GM19193 (cell line): ENCODE data around the gene FSHR.

Experiments used
- POLR2A ChIP-seq: IDR thresholded peaks from 4 replicates; pipeline ENCODE4 v1.6.1; 2011; ENCODE audit not compliant: insufficient read depth, insufficient read length; ENCODE audit errors: extremely low read depth

FSHR gene

GRCh38 chr2:49002750-49003149, 151.6 kb downstream of the FSHR start:
- TF ChIP-seq POLR2A, result no peak

GRCh38 chr2:49000695-49001094, 153.6 kb downstream of the FSHR start:
- TF ChIP-seq POLR2A, result no peak

- TF ChIP-seq POLR2A, result no peak
These were observed 155.9 kb downstream of the FSHR start for GRCh38 chr2:48998449-48998848.

- TF ChIP-seq POLR2A, result no peak
These were observed 160.7 kb downstream of the FSHR start for GRCh38 chr2:48993576-48993975.

GRCh38 chr2:48991415-48992131, 162.7 kb downstream of the FSHR start:
- TF ChIP-seq POLR2A, result no peak

- TF ChIP-seq POLR2A, result no peak
These were observed 169.4 kb downstream of the FSHR start for GRCh38 chr2:48984922-48985321.

- no peak for TF ChIP-seq POLR2A
These were observed 170.8 kb downstream of the FSHR start for GRCh38 chr2:48983551-48983950.

- no peak for TF ChIP-seq POLR2A
These were observed 171.4 kb downstream of the FSHR start for GRCh38 chr2:48982887-48983435.

GRCh38 chr2:48980846-48981245, 173.5 kb downstream of the FSHR start:
- no peak for TF ChIP-seq POLR2A

- no peak for TF ChIP-seq POLR2A
These were observed 174.6 kb downstream of the FSHR start for GRCh38 chr2:48979691-48980090.

- TF ChIP-seq POLR2A, result no peak
These were observed 176.2 kb downstream of the FSHR start for GRCh38 chr2:48978131-48978530.

- no peak for TF ChIP-seq POLR2A
These were observed 182.5 kb downstream of the FSHR start for GRCh38 chr2:48971801-48972200.

- TF ChIP-seq POLR2A, result no peak
These were observed 186.3 kb downstream of the FSHR start for GRCh38 chr2:48968011-48968410.

- TF ChIP-seq POLR2A, result no peak
These were observed 189.1 kb downstream of the FSHR start for GRCh38 chr2:48965204-48965603.

- no peak for TF ChIP-seq POLR2A
These were observed 193.3 kb downstream of the FSHR start for GRCh38 chr2:48961009-48961408.

GRCh38 chr2:48954935-48955334, 199.4 kb downstream of the FSHR start:
- no peak for TF ChIP-seq POLR2A

GRCh38 chr2:48954311-48954710, 200.0 kb downstream of the FSHR start:
- TF ChIP-seq POLR2A, result no peak

GRCh38 chr2:48952614-48953013, 201.7 kb downstream of the FSHR start:
- no peak for TF ChIP-seq POLR2A

GRCh38 chr2:48952143-48952542, 202.2 kb downstream of the FSHR start:
- TF ChIP-seq POLR2A, result no peak
